Kidney epithelial cell (primary cell): ENCODE data around the gene PDIA6. TPM values are rescaled to one million over a fixed set of nuclear protein-coding genes. Genes with fewer than 3 reads are reported as not detected.
"Not testable (repeated sequence)": the region's sequence is repeated elsewhere in the genome, so short reads cannot be mapped to it uniquely, and the experiment has no call there.

Experiments used
- DNase-seq: peaks from one replicate; pipeline ENCODE4 v3.0.0-alpha.2; 2010; ENCODE audit warnings: low read depth
- H3K27me3 ChIP-seq: 2 replicates; pipeline ENCODE4 v1.6.0; 2011; ENCODE audit warnings: low read length; ENCODE audit not compliant: control insufficient read depth, insufficient read depth
- H3K36me3 ChIP-seq: 2 replicates; pipeline ENCODE4 v1.5.1; 2011; ENCODE audit warnings: low read length; ENCODE audit not compliant: control insufficient read depth, insufficient read depth
- H3K4me3 ChIP-seq: 2 replicates; pipeline ENCODE4 v1.5.1; 2011; ENCODE audit warnings: low read depth, mild to moderate bottlenecking, control low read depth, low read length
- total RNA-seq: library from RNA; depleted of rRNA; stranded (reverse); fragments of >200 nt; gene quantifications from 2 replicates; pipeline ENCODE4 v1.2.3, GENCODE V29; 2015
- TF ChIP-seq, protein P1 (sequence below): IDR thresholded peaks from 2 replicates; pipeline ENCODE4 v1.5.1; 2011; ENCODE audit warnings: mild to moderate bottlenecking, moderate library complexity, low read length, control low read depth, inconsistent platforms; ENCODE audit not compliant: insufficient read depth, poor library complexity, severe bottlenecking

The PDIA6 gene
- total RNA-seq, 1 donor from 2014 or later, result 328 TPM

DNA sequence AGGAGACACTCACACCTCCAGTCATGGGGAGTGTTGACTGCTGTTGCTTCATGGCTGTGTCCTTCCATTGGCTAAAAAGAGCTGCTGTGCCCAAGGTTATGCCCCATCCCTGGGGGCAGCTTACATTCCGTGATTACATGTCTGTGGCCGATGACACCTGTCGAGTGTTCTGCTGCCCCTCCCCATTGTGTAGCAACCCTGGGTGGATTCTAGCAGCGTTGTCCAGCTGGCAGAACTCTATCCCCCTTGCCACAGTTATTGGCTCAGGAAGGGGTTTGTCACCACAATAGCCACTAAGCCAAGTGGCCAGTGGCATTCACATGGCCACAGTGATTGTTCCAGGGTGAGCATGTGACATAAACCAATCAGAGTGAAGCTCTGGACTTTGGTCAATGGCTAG, 11.6 kb upstream of the PDIA6 start:
- Histone ChIP-seq H3K4me3 (no peak overlapping the region), H3K36me3 (no peaks in the 10 kb centered on the region), H3K27me3 (peaks cover 8% of the 10 kb centered on the region)
- DNase-seq, result no peak
- TF ChIP-seq, protein P1, sequence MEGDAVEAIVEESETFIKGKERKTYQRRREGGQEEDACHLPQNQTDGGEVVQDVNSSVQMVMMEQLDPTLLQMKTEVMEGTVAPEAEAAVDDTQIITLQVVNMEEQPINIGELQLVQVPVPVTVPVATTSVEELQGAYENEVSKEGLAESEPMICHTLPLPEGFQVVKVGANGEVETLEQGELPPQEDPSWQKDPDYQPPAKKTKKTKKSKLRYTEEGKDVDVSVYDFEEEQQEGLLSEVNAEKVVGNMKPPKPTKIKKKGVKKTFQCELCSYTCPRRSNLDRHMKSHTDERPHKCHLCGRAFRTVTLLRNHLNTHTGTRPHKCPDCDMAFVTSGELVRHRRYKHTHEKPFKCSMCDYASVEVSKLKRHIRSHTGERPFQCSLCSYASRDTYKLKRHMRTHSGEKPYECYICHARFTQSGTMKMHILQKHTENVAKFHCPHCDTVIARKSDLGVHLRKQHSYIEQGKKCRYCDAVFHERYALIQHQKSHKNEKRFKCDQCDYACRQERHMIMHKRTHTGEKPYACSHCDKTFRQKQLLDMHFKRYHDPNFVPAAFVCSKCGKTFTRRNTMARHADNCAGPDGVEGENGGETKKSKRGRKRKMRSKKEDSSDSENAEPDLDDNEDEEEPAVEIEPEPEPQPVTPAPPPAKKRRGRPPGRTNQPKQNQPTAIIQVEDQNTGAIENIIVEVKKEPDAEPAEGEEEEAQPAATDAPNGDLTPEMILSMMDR, result no peak

DNA sequence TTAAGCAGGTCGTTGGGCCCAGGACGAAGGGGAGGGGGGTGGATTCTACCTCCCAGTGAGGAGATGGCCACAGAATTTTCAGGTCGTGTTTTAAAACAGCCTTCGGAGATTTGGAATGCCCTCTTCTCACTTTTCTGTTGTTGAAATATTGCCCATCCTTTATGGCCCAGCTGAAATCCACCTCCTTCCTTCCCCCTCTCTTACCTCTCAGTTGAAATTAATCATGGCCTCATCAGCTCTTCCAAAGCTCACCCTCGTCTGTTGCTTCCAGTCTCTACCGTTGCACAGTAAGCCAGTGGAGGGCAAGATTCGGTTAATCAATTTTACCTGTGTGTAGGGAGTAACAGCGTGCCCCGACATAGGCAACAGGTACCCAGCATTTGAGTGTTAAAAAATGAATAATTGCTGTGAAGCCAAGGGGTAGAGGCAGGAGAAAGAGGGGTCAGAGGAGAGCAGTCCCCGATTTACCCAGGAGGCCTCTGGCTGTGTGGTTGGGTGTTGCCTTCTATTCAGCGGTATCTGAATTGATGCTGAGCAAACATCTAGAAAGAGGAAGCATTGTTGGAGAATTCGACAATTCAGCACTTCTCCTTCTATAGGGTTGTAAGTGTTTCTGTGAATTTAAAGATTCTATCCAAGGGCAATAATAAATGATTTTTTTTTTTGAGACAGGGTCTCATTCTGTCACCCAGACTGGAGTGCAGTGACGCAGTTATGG, 8.6 kb upstream of the PDIA6 start:
- no peak overlapping the region for H3K4me3 ChIP-seq
- H3K27me3 ChIP-seq, result peaks cover 6% of the 10 kb centered on the region
- TF ChIP-seq, protein P1, result no peak
- no peaks in the 10 kb centered on the region for H3K36me3 ChIP-seq
- DNase-seq, result no peak

DNA sequence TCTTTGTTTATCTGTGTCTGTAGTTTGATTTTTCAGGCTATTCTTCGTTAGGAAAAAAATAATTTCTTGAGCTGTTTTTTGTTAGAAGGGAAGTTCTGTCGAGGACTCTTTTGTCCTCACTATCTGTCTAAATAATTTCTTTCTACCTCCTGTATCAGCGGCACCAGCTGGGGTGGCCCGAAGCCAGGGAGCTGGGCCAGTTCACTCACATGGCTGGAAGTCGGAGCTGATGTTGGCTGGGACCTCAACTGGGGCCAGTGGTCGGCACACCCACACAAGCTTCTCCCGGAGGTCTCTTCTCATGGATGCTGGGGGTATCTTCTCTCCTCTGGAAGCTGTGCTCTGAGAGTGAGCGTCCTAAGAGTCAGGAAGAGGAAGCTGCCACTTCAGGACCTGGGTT, 8.0 kb upstream of the PDIA6 start:
- TF ChIP-seq, protein P1, result no peak
- Histone ChIP-seq H3K27me3 (peaks cover 6% of the 10 kb centered on the region), H3K36me3 (no peaks in the 10 kb centered on the region), H3K4me3 (no peak overlapping the region)
- no peak for DNase-seq

DNA sequence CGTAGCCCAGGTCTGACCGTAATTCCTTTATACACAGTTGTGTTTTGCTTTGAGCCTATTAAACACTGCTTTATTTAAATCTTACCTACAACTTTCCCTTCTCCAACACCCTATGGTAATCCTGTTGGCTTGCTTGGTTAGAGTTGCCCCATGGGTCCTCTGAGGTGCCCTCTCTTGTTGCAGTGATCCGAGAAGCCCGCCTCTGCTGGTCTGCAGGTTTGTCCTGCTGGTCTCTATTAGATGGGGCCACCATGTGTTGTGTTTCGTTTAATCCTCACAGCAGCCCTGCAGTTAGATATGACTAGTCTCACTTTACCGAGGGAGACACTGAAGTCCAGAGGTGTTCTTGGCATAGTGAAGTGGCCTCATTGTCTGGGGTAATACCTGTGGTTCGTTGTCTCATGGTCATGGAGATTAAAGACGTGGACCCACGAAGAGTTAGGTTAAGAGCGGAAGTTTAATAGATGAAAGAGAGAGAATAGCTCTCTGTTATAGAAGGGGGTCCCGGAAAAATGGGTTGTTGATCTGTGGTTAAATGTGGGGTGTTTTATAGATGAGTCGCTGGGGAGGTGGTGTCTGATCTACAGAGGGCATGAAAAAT, 7.2 kb upstream of the PDIA6 start:
- no peak overlapping the region for H3K4me3 ChIP-seq
- no peak for DNase-seq
- TF ChIP-seq, protein P1, result no peak
- H3K27me3 ChIP-seq, result peaks cover 6% of the 10 kb centered on the region
- H3K36me3 ChIP-seq, result no peaks in the 10 kb centered on the region

DNA sequence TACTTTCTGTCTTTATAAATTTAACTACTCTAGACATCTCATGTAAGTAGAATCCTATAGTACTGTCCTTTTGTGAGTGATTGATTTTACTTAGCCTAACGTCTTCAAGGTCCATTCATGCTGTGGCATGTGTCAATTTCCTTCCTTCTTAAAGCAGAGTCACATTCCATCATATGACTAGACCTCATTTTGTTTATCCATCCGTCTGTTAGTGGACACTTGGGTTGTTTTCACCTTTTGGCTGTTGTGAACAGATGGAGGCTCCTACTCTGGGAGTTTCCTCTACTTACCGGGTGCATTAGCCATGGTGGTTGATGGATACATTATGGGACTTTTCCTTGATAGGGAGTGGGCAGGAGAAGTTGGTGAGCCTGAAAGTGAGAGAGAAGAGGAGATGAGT, 6.4 kb upstream of the PDIA6 start:
- Histone ChIP-seq H3K4me3 (no peak overlapping the region), H3K36me3 (no peaks in the 10 kb centered on the region), H3K27me3 (peaks cover 6% of the 10 kb centered on the region)
- DNase-seq, result no peak
- TF ChIP-seq, protein P1, result no peak

DNA sequence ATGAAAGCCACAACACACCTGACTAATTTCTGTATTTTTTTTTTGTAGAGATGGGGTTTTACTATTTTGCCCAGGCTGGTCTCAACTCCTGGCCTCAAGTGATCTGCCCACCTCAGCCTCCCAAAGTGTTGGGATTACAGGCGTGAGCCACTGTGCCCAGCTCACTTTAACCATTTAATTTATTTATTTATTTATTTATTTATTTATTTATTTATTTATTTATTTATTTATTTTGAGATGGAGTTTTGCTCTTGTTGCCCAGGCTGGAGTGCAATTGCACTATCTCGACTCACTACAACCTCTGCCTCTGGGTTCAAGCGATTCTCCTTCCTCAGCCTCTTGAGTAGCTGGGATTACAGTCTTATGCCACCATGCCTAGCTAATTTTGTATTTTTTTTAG, 5.7 kb upstream of the PDIA6 start:
- not testable (repeated sequence) for H3K36me3 ChIP-seq, DNase-seq, H3K4me3 ChIP-seq, H3K27me3 ChIP-seq
